ENCODE results near the gene UNC93B1.
A peak's percentile ranks its signal among the peaks of the same experiment; 100 is the strongest.

Gene UNC93B1

DNA sequence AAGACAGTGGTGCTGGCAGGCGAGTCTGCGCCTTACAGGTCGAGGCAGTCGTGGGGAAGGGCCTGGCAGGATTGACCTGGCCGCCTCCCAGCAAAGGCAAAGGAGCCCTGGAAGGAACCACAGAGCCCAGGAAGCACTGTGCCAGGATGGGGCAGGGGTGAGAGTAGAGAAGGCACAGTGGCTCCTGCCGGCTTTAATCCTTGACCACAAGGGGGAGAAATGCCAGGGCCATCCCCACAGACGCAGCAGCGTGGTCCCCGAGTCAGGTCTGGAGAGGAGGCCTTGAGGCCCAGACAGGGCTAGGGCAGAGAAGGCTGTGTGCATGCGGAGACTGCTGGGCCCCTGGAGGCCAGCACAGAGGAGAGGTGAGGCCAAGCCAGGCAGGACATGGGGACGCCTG is 16.7 kb upstream of the UNC93B1 start:
- DNase-seq, result no peak

DNA sequence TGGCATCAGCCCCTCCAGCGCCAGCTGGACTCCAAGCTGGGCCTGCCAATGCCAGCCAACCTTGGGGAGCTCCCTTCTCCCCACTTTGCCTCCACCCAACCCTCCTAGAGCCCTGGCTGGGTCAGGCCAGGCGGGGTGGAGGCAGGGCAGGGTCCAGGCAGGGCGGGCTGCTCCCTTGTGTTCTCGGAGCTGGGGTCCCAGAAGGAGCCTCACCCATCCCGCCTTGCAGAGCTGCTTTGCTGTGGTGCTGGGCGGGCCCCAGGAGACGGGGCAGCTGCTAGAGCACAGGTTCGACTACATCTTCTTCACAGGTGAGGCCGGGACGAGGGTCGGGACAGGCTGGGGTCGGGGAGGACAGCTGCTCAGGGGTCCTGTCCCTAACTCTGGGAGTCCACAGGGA is 15.6 kb upstream of the UNC93B1 start:
- no peak for DNase-seq

DNA sequence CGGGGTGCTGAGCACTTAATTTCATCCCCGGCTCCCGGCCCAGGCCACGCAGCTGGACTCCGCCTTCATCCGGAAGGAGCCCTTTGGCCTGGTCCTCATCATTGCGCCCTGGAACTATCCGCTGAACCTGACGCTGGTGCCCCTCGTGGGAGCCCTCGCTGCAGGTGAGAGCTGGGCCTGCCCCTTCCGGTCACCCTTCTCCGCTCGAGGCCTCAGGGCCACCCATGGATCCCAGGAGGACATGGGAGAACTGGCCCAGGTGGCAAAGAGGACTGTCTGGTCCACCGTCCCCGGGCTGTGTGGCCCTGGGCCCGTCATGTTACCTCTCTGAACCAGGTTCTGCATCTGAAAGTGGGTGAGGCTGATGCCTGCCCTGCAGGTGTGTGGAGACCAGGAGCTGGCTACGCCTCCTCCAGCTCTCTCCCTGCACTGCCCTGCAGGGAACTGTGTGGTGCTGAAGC is 14.9 kb upstream of the UNC93B1 start:
- DNase-seq, result no peak

DNA sequence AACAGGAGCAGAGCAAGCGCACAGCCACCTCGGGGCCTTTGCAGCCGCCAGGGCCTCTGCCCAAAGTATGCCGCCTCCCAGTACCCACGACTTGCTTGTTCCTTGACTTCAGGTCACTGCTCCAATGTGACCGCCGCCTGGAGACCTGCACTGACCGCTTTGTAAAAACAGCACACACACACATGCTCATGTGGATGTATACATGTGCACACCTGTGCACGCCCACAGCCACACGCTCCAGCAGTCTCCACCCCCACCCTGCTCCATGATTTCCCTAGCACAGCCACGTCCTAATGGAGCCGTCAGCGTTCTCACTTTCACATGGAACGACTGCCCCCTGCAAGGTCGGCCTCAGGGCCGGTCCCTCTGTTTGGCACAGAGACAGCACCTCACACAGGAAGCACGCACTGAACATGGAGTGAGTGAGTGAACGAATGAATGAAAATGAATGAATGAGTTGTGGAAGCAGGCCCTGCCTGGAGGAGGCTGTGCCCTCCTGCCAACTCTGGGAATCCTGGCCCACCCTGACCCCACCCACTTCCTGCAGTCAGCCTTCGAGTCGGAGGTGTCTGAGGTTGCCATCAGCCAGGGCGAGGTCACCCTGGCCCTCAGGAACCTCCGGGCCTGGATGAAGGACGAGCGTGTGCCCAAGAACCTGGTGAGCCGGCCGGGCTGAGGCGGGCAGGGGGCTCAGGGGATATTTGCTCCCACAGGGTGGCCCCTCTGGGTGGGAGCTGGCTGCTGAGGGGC is 14.3 kb upstream of the UNC93B1 start:
- no peak for DNase-seq

DNA sequence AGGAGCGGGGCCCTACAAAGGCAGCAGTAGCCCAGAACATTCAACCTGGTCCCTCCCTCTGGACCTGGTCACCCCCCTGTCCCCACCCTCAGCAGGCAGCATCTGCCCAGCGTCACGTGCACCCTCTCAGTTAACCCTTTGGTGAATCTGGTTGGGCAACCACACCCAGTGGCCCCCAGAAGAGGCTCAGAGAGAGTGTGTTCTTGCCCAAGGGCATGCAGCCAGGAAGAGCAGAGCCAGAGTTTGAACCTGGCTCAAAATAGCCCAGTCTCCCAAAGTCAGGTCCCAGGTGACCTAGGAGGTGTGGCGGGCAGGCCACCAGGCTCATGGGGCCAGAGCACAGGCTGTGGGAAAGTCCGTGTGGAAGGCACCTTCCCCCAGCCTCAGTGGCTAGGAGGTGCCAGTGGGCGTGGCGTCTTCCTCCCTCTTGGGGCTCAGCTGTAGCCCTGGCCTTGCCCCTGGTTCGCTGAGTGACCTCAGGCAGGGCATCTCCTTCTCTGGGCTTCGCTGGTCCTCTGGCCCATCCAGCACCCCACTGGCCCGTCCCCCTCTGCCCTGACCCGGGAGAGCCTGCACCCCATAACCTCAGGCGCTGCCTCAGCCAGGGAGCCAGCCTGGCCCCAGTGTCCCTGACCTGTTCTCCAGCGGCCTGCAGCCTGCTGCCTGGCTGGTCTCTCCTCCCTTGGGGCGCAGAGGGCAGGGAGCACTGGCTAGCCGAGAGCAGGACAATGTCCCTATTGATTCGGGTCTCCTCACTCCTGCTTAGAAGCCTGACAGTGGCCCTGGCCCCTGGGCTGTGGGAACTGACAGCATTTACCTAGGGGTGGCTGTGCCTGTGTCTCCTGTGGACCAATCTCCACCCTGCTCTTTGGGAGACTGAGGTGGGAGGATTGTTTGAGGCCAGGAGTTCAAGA is 13.3 kb upstream of the UNC93B1 start:
- DNase-seq, result no peak

DNA sequence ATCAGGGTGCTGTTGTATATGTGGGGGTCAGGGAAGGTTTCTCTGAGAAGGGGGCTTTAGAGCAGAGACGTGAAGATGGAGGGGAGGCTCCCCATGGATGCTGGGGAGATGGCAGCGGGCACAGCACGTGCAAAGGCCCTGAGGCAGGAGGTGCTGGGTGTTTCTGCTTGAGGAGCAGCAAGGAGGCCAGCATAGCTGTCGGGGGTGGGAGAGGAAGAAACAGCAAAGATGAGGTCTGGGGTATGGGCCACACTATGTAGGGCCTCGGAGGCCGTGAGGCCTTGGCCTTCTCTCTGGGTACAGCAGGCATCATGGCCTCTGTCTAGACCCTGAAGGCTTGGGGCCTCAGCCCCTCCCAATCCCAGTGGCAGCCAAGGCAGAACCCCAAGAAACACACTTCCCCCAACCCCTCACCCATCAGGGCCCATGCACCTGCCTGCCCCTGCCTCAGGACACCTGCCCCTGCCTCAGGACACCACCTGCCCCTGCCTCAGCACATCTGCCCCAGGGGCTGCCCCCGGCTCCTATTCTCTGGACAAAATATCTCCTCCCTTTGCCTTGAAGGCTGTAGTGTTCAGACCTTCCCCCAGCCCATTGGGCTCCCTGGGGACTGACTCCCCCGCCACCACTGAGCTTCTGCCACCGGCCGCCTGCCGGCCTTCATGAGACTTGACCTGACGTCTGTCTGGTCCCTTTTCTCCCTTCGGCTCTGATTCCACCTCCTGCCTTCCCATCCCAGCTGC is 12.4 kb upstream of the UNC93B1 start:
- DNase-seq, result no peak

DNA sequence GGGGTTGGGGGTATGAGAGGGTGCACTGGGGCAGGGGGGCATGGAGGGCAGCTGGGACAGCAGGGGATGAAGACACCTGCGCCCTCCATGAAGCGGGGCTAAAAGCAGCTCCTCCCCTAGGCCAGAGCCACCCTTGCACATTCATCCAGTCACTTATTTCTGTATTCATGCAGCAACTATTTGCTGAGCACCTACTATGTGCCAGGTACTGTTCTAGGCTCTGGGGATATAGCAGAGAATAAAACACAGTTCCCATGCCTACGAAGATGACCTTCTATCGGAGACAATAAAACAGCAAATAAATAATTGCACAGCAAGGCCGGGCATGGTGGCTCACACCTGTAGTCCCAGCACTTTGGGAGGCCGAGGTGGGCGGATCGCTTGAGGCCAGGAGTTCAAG is 11.6 kb upstream of the UNC93B1 start:
- no peak for DNase-seq

DNA sequence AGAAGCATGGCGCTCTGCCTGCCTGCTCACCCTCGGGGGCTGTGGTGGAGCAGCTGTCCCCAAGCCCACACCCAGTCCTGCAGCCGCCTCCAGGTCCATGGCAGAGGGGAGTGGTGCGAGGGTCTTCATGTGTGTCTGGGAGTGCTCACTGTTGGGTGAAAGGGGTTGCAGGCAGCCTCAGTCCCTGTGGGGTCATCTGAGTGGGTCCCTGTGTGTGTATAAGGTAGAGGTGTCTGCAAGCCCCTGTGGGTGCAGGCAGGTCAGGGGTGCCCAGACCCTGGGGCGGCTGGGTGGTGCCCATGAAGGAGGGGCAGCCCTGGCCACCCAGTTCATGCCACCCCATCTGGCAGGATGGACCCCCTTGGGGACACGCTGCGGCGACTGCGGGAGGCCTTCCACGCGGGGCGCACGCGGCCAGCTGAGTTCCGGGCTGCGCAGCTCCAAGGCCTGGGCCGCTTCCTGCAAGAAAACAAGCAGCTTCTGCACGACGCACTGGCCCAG is 11.1 kb upstream of the UNC93B1 start:
- DNase-seq, result no peak

DNA sequence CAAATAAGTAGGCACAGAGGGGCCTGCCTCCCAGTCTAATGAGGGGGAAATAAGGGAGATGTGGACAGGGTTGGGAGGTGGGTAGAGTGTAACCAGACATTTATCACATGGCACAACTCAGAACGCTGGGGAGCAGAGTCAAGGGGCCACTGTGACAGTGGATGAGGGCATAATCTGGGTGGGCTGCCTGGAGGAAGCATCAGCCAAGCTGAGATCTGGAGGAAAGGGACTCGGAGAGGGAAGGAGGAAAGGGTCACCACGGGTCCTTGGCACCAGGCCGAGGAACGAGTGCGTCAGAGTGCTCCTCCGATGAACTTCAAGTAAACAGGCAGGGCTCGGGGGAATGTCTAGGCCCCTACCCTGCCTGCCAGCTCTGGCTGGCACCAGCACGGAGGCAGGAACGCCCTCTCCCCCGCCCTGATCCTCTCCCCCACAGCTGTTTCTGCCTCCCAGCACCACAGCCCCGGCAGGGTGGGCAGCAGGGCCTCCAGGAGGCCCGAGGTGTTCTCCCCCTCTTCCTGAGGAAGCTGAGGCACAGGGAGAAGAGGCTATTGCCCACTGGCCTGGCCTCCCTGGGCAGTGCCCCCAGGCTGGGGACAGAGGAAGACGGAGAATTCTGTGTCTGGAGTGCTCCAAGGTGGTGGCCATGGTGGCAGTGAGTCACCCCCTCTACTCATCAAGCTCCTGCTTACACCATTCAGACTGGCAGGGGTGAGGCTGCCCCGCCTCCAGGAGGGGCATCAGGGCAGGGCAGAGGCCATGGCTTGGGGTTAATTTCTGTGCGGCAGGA is 10.5 kb upstream of the UNC93B1 start:
- no peak for DNase-seq

DNA sequence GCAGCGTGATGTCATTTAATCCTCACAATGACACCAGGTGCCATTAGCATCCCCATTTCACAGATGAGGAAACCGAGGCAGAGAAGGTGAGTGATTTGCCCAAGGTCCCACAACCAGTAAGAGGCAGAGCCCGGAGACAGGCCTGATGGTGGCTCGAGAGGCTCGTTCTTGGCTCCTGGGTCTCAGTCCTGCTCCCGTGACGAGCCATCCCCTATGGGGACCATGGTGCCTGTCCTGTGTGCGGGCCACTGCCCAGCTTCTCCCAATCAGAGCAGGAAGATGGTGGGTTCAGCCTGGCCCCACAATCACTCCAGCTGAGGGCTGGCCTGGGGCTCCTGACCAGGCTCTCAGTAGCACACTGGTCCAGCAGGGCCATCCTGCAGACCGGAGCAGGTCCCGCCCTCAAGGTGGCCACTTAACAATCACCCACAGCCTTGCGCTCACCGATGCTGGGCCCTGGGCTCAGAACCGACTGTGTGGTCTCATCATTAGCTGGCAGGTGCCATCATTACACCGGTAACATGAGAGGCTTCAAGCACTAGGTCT is 9.8 kb upstream of the UNC93B1 start:
- DNase-seq, result no peak

DNA sequence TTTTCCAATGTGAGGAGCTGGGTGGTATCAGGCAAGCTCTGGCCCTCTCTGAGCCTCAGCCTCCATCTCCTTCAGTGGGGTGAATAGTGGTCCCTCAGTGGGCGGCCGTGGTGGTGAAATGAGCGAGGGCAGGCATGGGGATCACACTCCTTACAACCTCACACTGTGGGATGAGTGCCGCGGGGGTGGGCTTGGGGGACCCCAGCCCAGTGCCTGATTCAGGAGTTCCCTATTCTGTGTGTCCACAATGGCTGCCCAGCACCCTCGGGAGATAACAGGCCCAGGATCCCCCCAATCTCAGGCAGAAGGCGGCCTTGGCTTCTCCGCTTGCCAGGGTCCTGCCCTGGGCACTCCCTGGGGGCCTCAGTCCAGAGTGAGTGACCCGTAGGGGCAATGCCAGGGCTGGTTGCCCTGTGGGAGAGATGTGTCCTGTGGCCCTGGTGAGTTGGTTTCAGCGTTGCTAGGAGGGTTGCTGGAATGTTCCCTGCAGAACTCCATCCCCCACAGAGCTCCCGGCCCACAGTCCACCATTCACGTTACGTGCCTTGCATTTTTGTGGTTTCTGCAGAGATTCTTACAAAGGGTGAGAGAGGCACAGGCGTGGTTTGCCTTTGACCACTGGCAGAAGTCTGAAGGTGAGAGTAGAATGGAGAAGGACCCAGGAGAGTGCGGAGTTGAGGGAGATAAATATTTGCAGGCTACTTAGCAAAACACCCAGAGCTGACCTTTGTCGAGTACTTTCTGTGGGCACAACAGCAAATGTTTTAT is 9.1 kb upstream of the UNC93B1 start:
- no peak for DNase-seq

DNA sequence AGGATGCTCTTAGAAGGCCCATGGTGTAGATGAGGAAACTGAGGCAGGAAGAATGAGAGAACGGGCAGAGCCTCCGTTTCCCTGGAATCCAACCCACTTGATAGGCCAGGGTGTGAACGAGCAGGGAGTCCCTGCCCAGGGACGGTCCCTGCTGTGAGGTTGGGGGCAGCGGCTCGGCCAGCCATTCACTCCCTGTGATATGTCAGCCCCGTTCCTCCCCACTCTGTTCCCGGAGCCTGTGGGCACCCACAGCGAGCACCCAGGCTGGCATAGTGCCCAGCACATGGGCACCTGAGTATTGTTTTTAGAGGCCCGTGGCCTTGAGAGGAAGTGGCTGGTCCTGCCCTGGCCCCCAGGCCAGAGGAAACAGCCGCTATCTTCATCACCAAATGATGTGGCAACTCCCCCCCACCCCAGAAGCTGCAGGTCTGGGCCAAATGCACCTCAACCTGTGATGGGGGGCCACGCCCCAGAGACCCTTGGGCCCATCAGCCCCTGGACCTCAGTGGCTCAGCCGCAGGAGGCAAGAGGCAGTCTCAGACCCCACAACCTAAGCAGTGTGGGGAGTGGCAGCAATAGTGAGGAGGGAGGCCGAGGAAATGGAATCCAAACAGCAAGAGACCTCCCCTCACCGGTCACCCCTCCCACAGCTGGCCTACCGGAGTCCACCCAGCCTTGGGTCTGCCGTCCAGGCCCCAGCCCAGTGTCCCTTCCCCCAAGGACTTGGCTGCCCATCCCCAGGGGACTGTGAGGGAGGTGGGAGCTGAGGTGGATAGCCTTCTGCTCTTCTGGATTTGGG is 8.3 kb upstream of the UNC93B1 start:
- DNase-seq, result no peak

DNA sequence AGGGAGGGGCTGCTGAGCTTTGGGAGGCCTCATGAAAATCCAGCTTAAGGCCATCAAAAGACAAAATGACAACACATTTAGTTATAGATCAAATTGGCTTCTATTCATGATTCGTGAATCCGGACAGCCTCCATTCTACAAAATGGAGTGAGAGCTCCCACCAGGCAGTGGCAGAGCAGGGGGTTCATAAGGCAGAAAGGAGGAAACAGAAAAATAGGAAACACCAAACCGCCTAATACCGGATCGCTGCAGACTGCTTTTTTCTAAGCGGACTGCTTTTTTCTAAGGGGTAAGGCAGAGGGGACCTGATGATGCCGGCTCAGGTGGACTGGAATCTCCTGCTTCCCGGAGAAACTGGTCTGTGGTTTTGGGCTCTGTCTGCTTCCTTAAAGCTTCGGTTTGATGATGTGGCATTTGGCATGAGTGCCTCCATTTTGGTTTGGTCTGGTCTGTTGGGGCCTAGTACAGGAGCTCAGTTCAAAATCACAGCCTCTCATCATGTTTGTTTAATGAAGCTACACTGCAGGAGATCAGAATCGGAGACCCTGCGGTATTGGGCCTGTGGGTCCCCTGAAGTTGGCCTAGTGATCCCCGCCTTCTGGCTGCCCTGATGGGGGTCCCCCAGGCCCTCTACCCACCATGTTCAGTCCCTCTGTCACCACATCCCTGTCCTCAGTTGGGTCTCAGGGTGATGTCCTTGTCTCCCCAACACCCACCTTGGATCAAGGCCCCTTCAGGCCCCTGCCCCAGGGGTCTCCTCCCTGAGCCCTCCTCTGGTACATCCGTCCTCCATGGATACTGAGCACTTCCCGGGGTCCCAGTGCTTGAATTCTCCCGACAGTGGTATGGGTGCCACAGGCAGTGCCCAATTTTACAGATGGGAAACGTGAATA is 7.4 kb upstream of the UNC93B1 start:
- DNase-seq, result no peak

DNA sequence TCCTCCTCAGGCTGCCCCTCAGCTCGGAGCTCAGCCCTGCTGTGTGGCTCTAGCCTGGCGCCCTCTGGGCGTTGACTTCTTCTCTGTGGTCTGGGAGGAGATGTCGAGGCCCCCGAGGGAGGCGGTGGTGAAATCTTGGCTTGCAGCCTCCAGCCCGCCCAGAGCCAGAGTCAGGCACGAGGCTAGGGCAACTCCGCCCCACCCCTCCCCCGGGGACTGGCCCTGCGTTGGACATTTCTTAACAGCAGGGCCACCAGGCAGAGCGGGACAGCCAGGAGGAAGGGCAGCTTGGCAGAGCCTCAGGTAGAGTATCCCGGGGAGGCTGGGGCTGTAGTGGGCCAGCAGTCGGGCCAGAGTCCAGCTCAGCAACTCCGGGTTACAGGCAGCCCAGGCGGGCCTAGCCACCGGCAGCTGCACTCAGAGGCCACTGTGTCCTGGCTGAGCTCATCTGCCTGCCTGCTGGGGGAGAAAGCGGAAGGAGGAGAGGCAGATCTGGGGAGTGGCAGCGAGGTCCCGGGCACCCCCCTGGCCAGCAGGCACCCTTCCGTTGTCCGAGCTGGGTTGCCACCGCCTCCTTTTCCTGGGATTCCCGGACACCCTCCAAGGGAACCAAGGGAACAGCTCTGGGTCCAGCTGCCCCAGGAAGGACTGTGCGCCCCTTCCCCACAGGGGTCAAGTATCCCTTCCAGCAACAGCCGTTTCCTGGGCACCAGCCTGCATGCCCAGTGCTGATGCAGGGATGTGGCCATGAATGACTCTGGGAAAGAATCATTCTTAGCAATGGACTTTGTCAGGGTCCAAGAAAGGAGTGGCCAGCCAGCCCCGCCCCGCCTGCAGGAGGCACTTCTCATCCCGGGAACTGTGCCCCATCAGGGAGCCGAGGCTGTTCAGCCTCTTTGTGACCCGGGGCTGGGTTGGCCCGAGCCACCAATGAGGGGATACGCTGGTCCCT is 6.5 kb upstream of the UNC93B1 start, which contains the start of gene ALDH3B1:
Gene ALDH3B1, plus strand, starts transcription at position 238 of the 952 bp plus-strand sequence. CDS start 4,971 bp downstream, outside the sequence.
- peak; percentile 30 for DNase-seq

DNA sequence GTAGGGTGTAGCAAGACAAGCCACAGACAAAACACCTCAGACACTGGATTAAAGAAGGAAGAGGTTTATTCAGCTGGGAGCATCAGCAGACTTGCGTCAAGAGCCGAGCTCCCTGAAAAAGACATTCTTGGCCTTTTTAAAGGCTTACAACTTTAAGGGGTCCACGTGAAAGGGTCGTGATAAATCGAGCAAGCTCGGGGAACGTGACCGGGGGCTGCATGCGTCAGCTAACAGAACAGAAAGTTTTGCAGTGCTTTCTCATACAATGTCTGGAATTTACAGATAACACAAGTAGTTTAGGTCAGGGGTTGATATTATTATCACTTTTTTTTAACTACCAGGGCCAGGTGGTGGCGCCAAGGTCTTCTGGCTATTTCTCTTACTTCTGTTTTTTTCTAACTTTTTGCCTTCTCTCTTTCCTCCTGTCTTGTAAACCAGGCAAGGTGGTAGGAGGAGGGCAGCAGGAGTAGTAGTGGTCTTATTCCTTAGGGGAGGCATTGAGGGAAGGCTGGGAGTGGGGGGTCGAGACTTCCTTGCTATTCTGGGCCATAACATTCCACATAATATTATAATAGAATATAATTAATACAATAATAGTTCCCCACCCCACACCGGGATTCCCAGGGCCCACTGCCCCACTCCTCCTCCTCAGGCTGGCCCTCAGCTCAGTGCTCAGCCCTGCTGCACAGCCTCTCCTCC is 5.6 kb upstream of the UNC93B1 start:
- peak; percentile 16 for DNase-seq

DNA sequence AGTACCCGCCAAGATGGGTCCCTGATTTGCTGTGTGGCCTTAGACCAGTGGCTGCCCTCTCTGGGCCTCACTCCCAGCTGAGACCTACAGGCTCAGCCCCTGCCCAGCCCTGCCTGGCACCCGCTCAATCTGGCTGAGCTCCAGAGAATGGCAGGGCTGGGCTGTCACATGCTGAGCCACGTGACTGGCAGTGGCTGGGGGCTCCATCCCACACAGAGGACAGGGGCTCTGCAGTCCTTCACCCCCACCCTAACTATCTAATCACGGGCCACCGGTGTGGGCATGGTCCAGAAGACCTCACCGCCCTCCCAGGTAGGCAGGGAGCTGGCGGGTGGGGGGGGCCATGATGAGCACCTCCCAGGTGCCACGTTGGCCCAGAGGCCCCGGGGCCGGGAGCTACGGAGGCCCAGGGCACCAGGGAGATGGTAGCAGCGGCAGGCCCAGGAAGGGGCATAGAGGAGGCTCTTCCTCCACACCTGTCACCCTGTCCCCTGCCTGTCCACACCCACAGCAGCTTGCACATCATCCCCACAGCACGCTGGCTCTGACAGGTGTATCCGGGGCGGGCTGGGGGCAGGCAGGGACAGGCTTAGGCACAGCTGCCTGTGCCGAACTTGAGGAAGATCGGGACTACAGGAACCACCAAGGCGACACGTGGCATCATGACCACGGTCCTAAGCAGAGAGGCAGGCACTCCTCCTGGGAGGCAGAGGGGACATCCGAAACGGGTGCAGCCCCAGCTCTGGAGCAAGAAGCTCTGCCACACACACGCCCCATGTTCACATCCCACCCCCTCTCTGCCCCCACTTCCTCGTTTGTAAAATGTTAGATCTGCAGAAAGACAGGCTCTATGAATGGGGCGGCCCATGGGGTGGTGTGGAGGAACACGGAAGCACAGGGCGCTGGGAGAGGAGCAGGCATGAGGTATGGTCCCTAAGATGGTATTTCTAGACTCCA is 4.8 kb upstream of the UNC93B1 start:
- DNase-seq, result no peak
